Aorta (tissue), 5 donors: ENCODE results near the gene ATRAID. TPM values are rescaled to one million over a fixed set of nuclear protein-coding genes. Genes with fewer than 3 reads are reported as not detected.
"Not testable (repeated sequence)": the region's sequence is repeated elsewhere in the genome, so short reads cannot be mapped to it uniquely, and the experiment has no call there.

ENCODE experiments used
- ATAC-seq: fragments of 200-7000 bp; cut with Tn5 transposase; one replicate; pipeline ENCODE4 v1.9.1; 2022; ENCODE audit warnings: moderate library complexity; ENCODE audit not compliant: low FRiP score
- DNase-seq, 2 donors: peaks; one replicate each; pipeline ENCODE4 v3.0.0-alpha.2; 2020
- H3K27ac ChIP-seq, 2 donors: one replicate each; pipeline ENCODE4 v1.5.1; 2013; ENCODE audit warnings: low read length in 2 of 2, mild to moderate bottlenecking in 2 of 2, moderate library complexity in 2 of 2, control low read depth in 1 of 2, inconsistent platforms in 1 of 2, low read depth in 1 of 2
- H3K27me3 ChIP-seq, 2 donors: one replicate each; pipeline ENCODE4 v1.6.1; 2013; ENCODE audit warnings: control low read depth in 1 of 2, low read length in 1 of 2, mild to moderate bottlenecking in 1 of 2, moderate library complexity in 1 of 2; ENCODE audit not compliant: insufficient read depth in 2 of 2, control insufficient read depth in 1 of 2
- H3K36me3 ChIP-seq, 2 donors: one replicate each; pipeline ENCODE4 v1.6.1; 2013; ENCODE audit warnings: control low read depth in 1 of 2, low read length in 1 of 2, mild to moderate bottlenecking in 1 of 2; ENCODE audit not compliant: insufficient read depth in 2 of 2, control insufficient read depth in 1 of 2
- H3K4me1 ChIP-seq, 2 donors: one replicate each; pipeline ENCODE4 v1.6.1; 2013; ENCODE audit warnings: low read length in 2 of 2, control low read depth in 1 of 2, mild to moderate bottlenecking in 1 of 2, moderate library complexity in 1 of 2; ENCODE audit not compliant: insufficient read depth in 2 of 2, control insufficient read depth in 1 of 2
- H3K4me3 ChIP-seq, 2 donors: one replicate each; pipeline ENCODE4 v1.5.1; 2013; ENCODE audit warnings: low read length in 2 of 2, control low read depth in 1 of 2, mild to moderate bottlenecking in 1 of 2
- H3K9me3 ChIP-seq: one replicate; pipeline ENCODE4 v1.6.1; 2013; ENCODE audit warnings: mild to moderate bottlenecking, low read length; ENCODE audit not compliant: control insufficient read depth
- WGBS, 2 donors: extraction: QIAGEN DNeasy Blood & Tissue Kit; methylation state at CpG; one replicate each; pipeline ENCODE4 v1.1.7; 2013; 5-methylcytosine and 5-hydroxymethylcytosine counted together
- intact Hi-C, 2 donors: fragments of 100-400 bp; cut with DNase I; formaldehyde crosslinking; loops; one replicate each; pipeline versions ENCODE4 v1.14.2 to v1.15.0; 2022
- polyA plus RNA-seq, 2 donors: library from polyadenylated mRNA; stranded (reverse); fragments of 200-250 nt; gene quantifications; one replicate each; pipeline ENCODE4 v1.2.3, GENCODE V29; 2013
- total RNA-seq, 2 donors: library from RNA; stranded (reverse); fragmentation: NEBNext Ultra II Directional; extraction: Animal tissue kit (Norgen Biotek cat#: 25700); gene quantifications; one replicate each; pipeline ENCODE4 v1.2.1, GENCODE V29; 2021
- donor health status: healthy with polysubstance abuse.
- donor health status: Bipolar disorder and iron deficiency.
- donor health status: DM: no; HTN: no; CAD: no.
- donor health status: DM: no; HTN: no; CAD: no.
- donor health status: DM: yes; HTN: yes; CAD: no.

ATRAID gene
- total and polyA plus RNA-seq, 4 donors, result 66.9 to 176 (median 119) TPM

GRCh38 chr2:27175781-27176180 lies 36.1 kb upstream of the ATRAID start:
- H3K4me1 ChIP-seq, H3K9me3 ChIP-seq, intact Hi-C loops, H3K27ac ChIP-seq, H3K36me3 ChIP-seq, DNase-seq, ATAC-seq, H3K27me3 ChIP-seq, H3K4me3 ChIP-seq: not testable (repeated sequence)
- WGBS, 2 donors, result 89 to 94% methylated on average over 4 of the region's 4 CpGs

- H3K4me3 ChIP-seq, result no peak overlapping the region
- DNase-seq, result no peak
- ATAC-seq, result no peak
- H3K27me3 ChIP-seq, result no peaks in the 10 kb centered on the region
- H3K9me3 ChIP-seq, result no peaks in the 10 kb centered on the region
- H3K4me1 ChIP-seq, result no peaks in the 10 kb centered on the region
- H3K27ac ChIP-seq, result no peak overlapping the region
- no peaks in the 10 kb centered on the region for H3K36me3 ChIP-seq
- WGBS, 2 donors, result 80 to 83% methylated on average over 15 of the region's 15 CpGs
- intact Hi-C loops, result no loop called here
Observed at GRCh38 chr2:27177441-27178351, 34.1 kb upstream of the ATRAID start.

- Histone ChIP-seq H3K4me3 (no peak overlapping the region), H3K27ac (no peak overlapping the region), H3K4me1 (no peaks in the 10 kb centered on the region), H3K27me3 (no peaks in the 10 kb centered on the region), H3K9me3 (no peaks in the 10 kb centered on the region), H3K36me3 (no peaks in the 10 kb centered on the region)
- ATAC-seq, result no peak
- intact Hi-C loops, result no loop called here
- 78 to 83% methylated on average over 3 of the region's 3 CpGs for WGBS, 2 donors
- no peak for DNase-seq
Observed at GRCh38 chr2:27178469-27178868, 33.4 kb upstream of the ATRAID start.

GRCh38 chr2:27179344-27180000 lies 32.4 kb upstream of the ATRAID start:
- Histone ChIP-seq H3K27ac (no peak overlapping the region), H3K4me1 (no peaks in the 10 kb centered on the region), H3K9me3 (no peaks in the 10 kb centered on the region), H3K4me3 (no peak overlapping the region), H3K36me3 (no peaks in the 10 kb centered on the region), H3K27me3 (no peaks in the 10 kb centered on the region)
- no peak for DNase-seq
- WGBS, 2 donors, result 48 to 55% methylated on average over 3 of the region's 3 CpGs
- ATAC-seq, result no peak
- intact Hi-C loops, result no loop called here

- Histone ChIP-seq H3K36me3 (no peaks in the 10 kb centered on the region), H3K27ac (no peak overlapping the region), H3K27me3 (no peaks in the 10 kb centered on the region), H3K4me1 (peaks cover 0 to 6% of the 10 kb centered on the region in 2 donors), H3K9me3 (no peaks in the 10 kb centered on the region), H3K4me3 (no peak overlapping the region)
- no peak for ATAC-seq
- 66 to 70% methylated on average over 4 of the region's 4 CpGs for WGBS, 2 donors
- DNase-seq, result no peak
- intact Hi-C loops, result no loop called here
Observed at GRCh38 chr2:27182346-27182745, 29.5 kb upstream of the ATRAID start.

GRCh38 chr2:27184115-27184514 lies 27.7 kb upstream of the ATRAID start:
- Histone ChIP-seq H3K4me1 (peaks cover 0 to 6% of the 10 kb centered on the region in 2 donors), H3K27me3 (no peaks in the 10 kb centered on the region), H3K4me3 (no peak overlapping the region), H3K36me3 (no peaks in the 10 kb centered on the region), H3K9me3 (no peaks in the 10 kb centered on the region), H3K27ac (no peak overlapping the region)
- WGBS, 2 donors, result 81 to 82% methylated on average over 4 of the region's 4 CpGs
- intact Hi-C loops, result no loop called here
- DNase-seq (no peak), ATAC-seq (peak; percentile 44)

GRCh38 chr2:27185331-27186026 lies 26.4 kb upstream of the ATRAID start:
- intact Hi-C loops, result no loop called here
- ATAC-seq, result peak; percentile 86
- Histone ChIP-seq H3K4me3 (no peak overlapping the region), H3K27me3 (no peaks in the 10 kb centered on the region), H3K27ac (peak overlapping the region; percentile 81 to 86), H3K4me1 (peaks cover 0 to 6% of the 10 kb centered on the region in 2 donors), H3K9me3 (no peaks in the 10 kb centered on the region), H3K36me3 (no peaks in the 10 kb centered on the region)
- WGBS, 2 donors, result 5 to 8% methylated on average over 6 of the region's 6 CpGs
- no peak for DNase-seq

- DNase-seq (no peak), ATAC-seq (no peak)
- Histone ChIP-seq H3K27ac (no peak overlapping the region), H3K36me3 (no peaks in the 10 kb centered on the region), H3K4me3 (no peak overlapping the region), H3K27me3 (no peaks in the 10 kb centered on the region), H3K9me3 (no peaks in the 10 kb centered on the region), H3K4me1 (peaks cover 0 to 6% of the 10 kb centered on the region in 2 donors)
- intact Hi-C loops, result no loop called here
- WGBS, 2 donors, result 59% methylated on average over 6 of the region's 6 CpGs
Observed at GRCh38 chr2:27186613-27187345, 25.1 kb upstream of the ATRAID start.
